Measurements from ENCODE around the gene MORC1.

MORC1 gene

DNA sequence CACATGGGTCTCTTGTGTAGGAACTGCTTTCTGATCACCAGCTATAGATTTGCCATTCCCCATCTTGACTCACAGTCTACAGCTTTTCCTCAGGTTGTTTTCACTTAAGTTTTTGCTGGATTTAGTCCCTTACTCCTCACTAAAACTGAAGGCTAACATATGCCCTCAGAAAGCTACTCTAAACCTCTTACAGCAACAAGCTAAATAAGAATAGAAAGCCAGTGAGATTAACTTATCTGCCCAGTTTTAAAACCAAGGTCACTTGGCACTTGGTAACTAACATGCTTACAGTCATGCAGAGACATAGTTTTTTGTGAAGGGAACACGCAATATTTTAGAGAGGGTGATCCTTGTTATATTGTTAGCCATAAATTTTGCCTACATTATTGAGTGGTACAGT, 164.2 kb downstream of the MORC1 start, which contains the start of gene GUCA1C:
GUCA1C (minus strand) TSS at position 180 of the 400 bp plus-strand sequence; CDS start at position 63, 117 bp downstream.
- no peak for DNase-seq
- Histone ChIP-seq H3K36me3 (no peaks in the 10 kb centered on the region), H3K9me3 (no peaks in the 10 kb centered on the region), H3K4me1 (no peaks in the 10 kb centered on the region), H3K27me3 (peaks cover 7% of the 10 kb centered on the region; the same call in 1 of the 2 replicates), H3K4me3 (ENCODE audit: low read depth, low read length) (no peak within 1 kb of the TSS)
- TF ChIP-seq, protein P1, sequence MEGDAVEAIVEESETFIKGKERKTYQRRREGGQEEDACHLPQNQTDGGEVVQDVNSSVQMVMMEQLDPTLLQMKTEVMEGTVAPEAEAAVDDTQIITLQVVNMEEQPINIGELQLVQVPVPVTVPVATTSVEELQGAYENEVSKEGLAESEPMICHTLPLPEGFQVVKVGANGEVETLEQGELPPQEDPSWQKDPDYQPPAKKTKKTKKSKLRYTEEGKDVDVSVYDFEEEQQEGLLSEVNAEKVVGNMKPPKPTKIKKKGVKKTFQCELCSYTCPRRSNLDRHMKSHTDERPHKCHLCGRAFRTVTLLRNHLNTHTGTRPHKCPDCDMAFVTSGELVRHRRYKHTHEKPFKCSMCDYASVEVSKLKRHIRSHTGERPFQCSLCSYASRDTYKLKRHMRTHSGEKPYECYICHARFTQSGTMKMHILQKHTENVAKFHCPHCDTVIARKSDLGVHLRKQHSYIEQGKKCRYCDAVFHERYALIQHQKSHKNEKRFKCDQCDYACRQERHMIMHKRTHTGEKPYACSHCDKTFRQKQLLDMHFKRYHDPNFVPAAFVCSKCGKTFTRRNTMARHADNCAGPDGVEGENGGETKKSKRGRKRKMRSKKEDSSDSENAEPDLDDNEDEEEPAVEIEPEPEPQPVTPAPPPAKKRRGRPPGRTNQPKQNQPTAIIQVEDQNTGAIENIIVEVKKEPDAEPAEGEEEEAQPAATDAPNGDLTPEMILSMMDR (IDR thresholded peaks at IDR 0.05; ENCODE audit: low read depth, low read length), result no peak

DNA sequence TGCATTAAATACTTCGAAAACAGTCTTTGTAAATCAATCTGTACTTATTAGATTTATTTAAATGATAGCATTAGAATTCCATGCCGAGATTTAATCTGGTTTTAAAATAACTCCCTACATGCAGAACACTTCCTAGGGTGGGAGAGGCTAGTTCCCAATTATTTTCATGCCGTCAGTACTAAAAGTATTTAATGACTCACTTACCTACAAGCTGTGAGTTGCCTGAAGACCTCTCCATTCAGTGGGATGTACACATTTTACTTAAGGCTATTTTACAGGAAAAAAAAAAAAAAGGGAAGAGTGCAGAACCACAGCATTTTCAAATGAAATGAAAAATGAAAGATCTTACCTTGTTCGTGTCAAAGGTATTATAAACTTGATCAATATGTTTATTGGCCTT, 164.7 kb downstream of the MORC1 start:
- TF ChIP-seq, protein P1 (IDR thresholded peaks at IDR 0.05; ENCODE audit: low read depth, low read length), result no peak
- Histone ChIP-seq H3K9me3 (no peaks in the 10 kb centered on the region), H3K36me3 (no peaks in the 10 kb centered on the region), H3K4me3 (ENCODE audit: low read depth, low read length) (no peak overlapping the region), H3K4me1 (no peaks in the 10 kb centered on the region), H3K27me3 (peaks cover 7% of the 10 kb centered on the region; the same call in 1 of the 2 replicates)
- DNase-seq, result no peak

DNA sequence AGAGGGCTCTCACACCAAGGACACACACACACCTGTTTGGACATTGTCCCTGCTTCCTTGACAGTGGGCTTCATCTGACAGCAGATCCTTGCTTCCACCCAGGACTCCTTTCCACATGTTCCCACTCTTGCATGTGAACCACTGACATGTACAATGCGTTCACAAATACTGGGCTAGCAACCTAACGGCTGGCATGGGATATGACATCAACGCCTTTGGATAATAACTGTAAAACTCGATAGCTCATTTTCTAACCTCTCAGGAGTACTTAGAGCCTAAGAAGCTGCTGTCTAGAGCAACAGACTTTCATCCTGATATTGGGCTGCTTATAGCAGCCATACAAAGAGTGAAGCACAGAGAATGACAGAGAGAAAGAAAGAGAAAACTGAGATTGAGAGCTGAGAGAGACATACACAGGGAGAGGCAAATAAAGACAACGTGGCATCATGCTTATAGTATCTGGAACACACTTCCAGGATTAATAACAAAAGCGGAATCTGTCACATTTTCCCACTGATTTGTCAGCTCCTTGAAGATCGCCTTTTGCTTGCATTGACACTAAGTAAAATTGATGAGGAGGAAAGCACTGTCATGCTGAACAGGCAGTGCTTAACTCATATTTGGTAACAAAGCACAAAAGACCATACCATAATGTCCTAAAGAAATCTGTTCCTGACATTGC, 166.0 kb downstream of the MORC1 start:
- no peak for DNase-seq
- TF ChIP-seq, protein P1 (IDR thresholded peaks at IDR 0.05; ENCODE audit: low read depth, low read length), result no peak
- H3K4me3 ChIP-seq (ENCODE audit: low read depth, low read length), result no peak overlapping the region
- peaks cover 7% of the 10 kb centered on the region; the same call in 1 of the 2 replicates for H3K27me3 ChIP-seq
- H3K4me1 ChIP-seq, result no peaks in the 10 kb centered on the region
- no peaks in the 10 kb centered on the region for H3K9me3 ChIP-seq
- H3K36me3 ChIP-seq, result no peaks in the 10 kb centered on the region

DNA sequence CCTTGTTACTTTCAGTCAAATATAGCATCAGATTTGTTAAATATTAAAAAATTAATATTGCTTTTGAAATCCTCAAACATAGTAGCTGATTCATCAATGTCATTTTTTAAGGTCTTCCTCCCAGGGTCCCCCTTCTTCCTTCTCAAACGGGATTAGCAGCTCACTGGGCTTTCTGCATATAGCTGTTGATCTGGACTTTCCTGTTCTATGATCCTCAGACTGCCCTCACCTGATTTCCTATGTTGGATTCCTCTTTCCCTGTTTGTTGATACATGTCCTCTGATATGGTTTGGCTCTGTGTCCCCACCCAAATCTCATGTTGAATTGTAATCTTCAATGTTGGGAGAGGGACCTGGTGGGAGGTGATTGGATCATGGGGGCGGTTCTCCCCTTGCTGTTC, 170.1 kb downstream of the MORC1 start:
- DNase-seq, result no peak
- H3K36me3 ChIP-seq, result no peaks in the 10 kb centered on the region
- H3K9me3 ChIP-seq, result no peaks in the 10 kb centered on the region
- TF ChIP-seq, protein P1 (IDR thresholded peaks at IDR 0.05; ENCODE audit: low read depth, low read length), result no peak
- H3K4me3 ChIP-seq (ENCODE audit: low read depth, low read length), result no peak overlapping the region
- H3K27me3 ChIP-seq, result peaks cover 18% of the 10 kb centered on the region
- H3K4me1 ChIP-seq, result no peaks in the 10 kb centered on the region

DNA sequence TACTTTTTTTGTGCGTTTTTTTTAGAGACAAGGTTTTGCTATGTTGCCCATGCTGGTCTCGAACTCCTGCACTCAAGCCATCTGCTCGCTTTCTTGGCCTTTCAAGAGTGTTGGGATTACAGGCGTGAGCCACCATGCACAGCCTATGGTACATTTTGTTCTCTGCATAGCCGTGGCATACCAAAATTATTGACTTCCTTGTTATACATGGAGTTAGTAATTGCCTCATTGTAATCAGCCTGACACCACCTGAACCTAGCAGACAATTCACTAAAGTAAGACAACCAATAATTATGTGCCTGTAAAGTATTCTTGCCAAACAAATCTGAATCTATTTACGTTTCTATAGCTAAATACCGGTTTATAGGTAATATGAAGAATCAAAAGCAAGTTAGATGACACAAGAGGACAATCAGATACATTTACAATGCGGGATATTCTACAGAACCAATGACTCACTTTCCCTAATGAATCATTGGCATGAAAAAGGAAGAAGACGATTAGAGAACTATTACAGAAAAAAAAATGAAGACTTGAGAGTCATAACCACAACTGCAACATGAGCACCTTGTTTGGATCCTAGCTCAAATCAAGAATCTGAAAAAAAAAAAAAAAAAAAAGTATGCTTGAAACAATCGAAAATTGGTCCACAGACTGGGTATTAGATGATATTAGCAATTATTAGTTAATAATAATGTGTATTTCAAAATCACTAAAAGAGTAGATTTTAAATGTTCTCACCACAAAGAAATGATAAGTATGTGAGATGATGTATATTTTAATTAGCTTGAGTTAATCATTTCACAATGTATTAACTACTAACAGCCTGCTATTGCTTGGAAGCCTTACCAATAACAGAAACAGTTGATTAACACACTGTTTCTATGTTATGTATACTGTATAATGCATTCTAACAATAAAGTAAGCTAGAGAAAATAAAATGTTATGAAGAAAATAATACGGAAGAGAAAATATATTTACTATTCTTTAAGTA, 171.3 kb downstream of the MORC1 start:
- Histone ChIP-seq H3K27me3 (peaks cover 16% of the 10 kb centered on the region), H3K4me3 (ENCODE audit: low read depth, low read length) (no peak overlapping the region), H3K9me3 (no peaks in the 10 kb centered on the region), H3K4me1 (no peaks in the 10 kb centered on the region), H3K36me3 (no peaks in the 10 kb centered on the region)
- DNase-seq, result no peak
- TF ChIP-seq, protein P1 (IDR thresholded peaks at IDR 0.05; ENCODE audit: low read depth, low read length), result no peak

All from BE2C (cell line).